ENCODE measurements around the gene PEX14. TPM values are rescaled to one million over a fixed set of nuclear protein-coding genes. Genes with fewer than 3 reads are reported as not detected.
"Not testable (repeated sequence)": the region's sequence is repeated elsewhere in the genome, so short reads cannot be mapped to it uniquely, and the experiment has no call there.

The PEX14 gene
- total RNA-seq, 1 donor from 2014 or later: 17.4 TPM

DNA sequence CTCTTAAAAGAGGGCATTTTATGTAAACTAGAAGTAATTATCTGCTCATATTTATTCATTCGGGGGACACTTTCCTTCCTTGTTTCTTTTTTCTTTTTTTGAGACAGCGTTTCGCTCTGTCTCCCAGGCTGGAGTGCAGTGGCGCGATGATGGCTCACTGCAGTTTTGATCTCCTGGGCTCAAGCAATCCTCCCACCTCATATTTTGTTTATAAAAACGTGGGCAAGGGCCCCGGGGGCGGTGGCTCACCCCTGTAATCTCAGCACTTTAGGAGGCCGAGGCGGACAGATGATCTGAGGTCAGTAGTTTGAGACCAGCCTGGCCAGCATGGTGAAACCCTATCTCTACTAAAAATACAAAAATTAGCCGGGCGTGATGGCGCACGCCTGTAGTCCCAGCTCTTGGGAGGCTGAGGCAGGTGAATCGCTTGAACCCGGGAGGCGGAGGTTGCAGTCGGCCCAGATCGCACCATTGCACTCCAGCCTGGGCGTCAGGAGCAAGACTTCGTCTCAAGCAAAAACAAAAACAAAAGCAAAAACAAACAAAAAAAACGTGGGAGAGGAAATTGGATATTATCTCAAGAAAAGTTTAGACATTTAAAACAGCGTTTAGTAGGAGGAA, 1.5 kb upstream of the PEX14 start:
- H3K4me3 Mint-ChIP-seq (ENCODE audit: unreplicated experiment): no peak overlapping the region
- peaks cover 4% of the 10 kb centered on the region for H3K36me3 Mint-ChIP-seq (ENCODE audit: low read depth)
- no peaks in the 10 kb centered on the region for H3K27me3 Mint-ChIP-seq (ENCODE audit: low read depth)
- no peak for DNase-seq (ENCODE audit: low spot score)
- no peak for TF ChIP-seq CTCF (IDR thresholded peaks at IDR 0.05)
- H3K9me3 Mint-ChIP-seq (ENCODE audit: low read depth): no peaks in the 10 kb centered on the region
- peaks cover 45% of the 10 kb centered on the region for H3K4me1 Mint-ChIP-seq (ENCODE audit: low read depth)
- H3K27ac Mint-ChIP-seq (ENCODE audit: unreplicated experiment): no peak overlapping the region

- H3K9me3 Mint-ChIP-seq (ENCODE audit: low read depth); H3K36me3 Mint-ChIP-seq (ENCODE audit: low read depth); DNase-seq (ENCODE audit: low spot score); H3K27me3 Mint-ChIP-seq (ENCODE audit: low read depth); H3K27ac Mint-ChIP-seq (ENCODE audit: unreplicated experiment): not testable (repeated sequence)
- Mint-ChIP-seq H3K4me1 (ENCODE audit: low read depth) (peaks cover 45% of the 10 kb centered on the region), H3K4me3 (ENCODE audit: unreplicated experiment) (peak overlapping the region; percentile 96)
These were observed 489 bp upstream of the PEX14 start for GRCh38 chr1:10474309-10474612.

DNA sequence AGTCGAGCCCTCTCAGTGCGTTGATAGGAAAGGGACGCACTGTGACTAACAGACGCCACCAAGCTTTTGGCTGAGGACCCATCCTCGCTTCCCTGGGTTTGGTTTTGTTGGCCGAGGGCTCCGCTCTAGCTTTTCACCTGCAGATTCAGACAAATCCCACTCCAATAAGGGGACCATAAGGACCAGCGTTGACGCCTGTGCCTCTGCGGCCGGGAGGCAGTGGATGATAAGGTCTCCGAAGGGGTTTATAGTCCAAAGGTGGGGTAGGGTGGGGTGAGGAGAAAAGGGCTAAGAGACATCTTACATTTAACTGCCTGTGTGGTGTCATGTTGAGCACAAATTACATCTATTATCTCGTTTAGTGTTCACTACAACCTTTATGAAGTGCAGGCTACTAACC, 760 bp downstream of the PEX14 start:
- Mint-ChIP-seq H3K27ac (ENCODE audit: unreplicated experiment) (peak overlapping the region; percentile 59), H3K36me3 (ENCODE audit: low read depth) (no peaks in the 10 kb centered on the region), H3K4me1 (ENCODE audit: low read depth) (peaks cover 45% of the 10 kb centered on the region), H3K9me3 (ENCODE audit: low read depth) (no peaks in the 10 kb centered on the region), H3K4me3 (ENCODE audit: unreplicated experiment) (peak overlapping the region; percentile 96), H3K27me3 (ENCODE audit: low read depth) (no peaks in the 10 kb centered on the region)
- no peak for DNase-seq (ENCODE audit: low spot score)
- no peak for TF ChIP-seq CTCF (IDR thresholded peaks at IDR 0.05)

- no peak for DNase-seq (ENCODE audit: low spot score)
- Mint-ChIP-seq H3K9me3 (ENCODE audit: low read depth) (no peaks in the 10 kb centered on the region), H3K27me3 (ENCODE audit: low read depth) (no peaks in the 10 kb centered on the region), H3K27ac (ENCODE audit: unreplicated experiment) (no peak overlapping the region), H3K4me1 (ENCODE audit: low read depth) (peaks cover 22% of the 10 kb centered on the region), H3K4me3 (ENCODE audit: unreplicated experiment) (no peak overlapping the region), H3K36me3 (ENCODE audit: low read depth) (no peaks in the 10 kb centered on the region)
- no peak for TF ChIP-seq CTCF (IDR thresholded peaks at IDR 0.05)
These were observed 4.5 kb downstream of the PEX14 start for GRCh38 chr1:10479296-10479695.

DNA sequence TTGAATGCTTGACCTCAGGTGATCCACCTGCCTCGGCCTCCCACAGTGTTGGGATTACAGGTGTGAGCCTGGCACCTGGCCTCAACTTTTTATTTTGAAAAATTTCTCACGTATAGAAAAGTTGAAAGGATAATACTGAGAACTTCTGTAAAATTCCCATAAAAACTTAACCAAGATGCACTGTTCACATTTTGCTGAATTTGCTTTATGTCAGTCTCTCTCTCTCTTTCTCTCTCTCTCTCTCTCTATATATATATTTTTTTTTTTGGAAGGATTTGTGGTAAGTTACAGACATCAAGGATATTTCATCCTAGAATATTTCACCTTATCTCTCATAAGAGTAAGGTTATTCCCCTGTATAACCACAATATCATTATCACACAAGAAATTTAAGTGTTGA, 5.9 kb downstream of the PEX14 start:
- Mint-ChIP-seq H3K36me3 (ENCODE audit: low read depth) (no peaks in the 10 kb centered on the region), H3K27ac (ENCODE audit: unreplicated experiment) (no peak overlapping the region), H3K4me1 (ENCODE audit: low read depth) (peaks cover 12% of the 10 kb centered on the region), H3K9me3 (ENCODE audit: low read depth) (no peaks in the 10 kb centered on the region), H3K4me3 (ENCODE audit: unreplicated experiment) (no peak overlapping the region), H3K27me3 (ENCODE audit: low read depth) (no peaks in the 10 kb centered on the region)
- no peak for DNase-seq (ENCODE audit: low spot score)
- TF ChIP-seq CTCF (IDR thresholded peaks at IDR 0.05): no peak

GRCh38 chr1:10484521-10484920, 9.8 kb downstream of the PEX14 start:
- H3K9me3 Mint-ChIP-seq (ENCODE audit: low read depth): no peaks in the 10 kb centered on the region
- H3K4me3 Mint-ChIP-seq (ENCODE audit: unreplicated experiment): no peak overlapping the region
- H3K4me1 Mint-ChIP-seq (ENCODE audit: low read depth): no peaks in the 10 kb centered on the region
- TF ChIP-seq CTCF (IDR thresholded peaks at IDR 0.05): no peak
- H3K27me3 Mint-ChIP-seq (ENCODE audit: low read depth): no peaks in the 10 kb centered on the region
- no peak for DNase-seq (ENCODE audit: low spot score)
- no peak overlapping the region for H3K27ac Mint-ChIP-seq (ENCODE audit: unreplicated experiment)
- H3K36me3 Mint-ChIP-seq (ENCODE audit: low read depth): no peaks in the 10 kb centered on the region

Measured in chondrocyte (in vitro differentiated cells).